ENCODE results near the gene WDR72.

GRCh38 chr15:53625260-53625659 lies 134.2 kb downstream of the WDR72 start:
- TF ChIP-seq CTCF (IDR thresholded peaks at IDR 0.05), result no peak
- no peak for TF ChIP-seq EZH2 (IDR thresholded peaks at IDR 0.05; ENCODE audit: borderline replicate concordance, insufficient read depth, low read depth, low read length, poor library complexity, severe bottlenecking)

All from B cell (primary cell).